Measurements from ENCODE around the gene KCNG4.

The KCNG4 gene

GRCh38 chr16:84239141-84239769 is 557 bp downstream of the KCNG4 start:
- H3K4me1 ChIP-seq (ENCODE audit: control insufficient read depth in 2 of 2, insufficient read depth in 2 of 2, low read length in 2 of 2), result no peaks in the 10 kb centered on the region
- H3K4me3 ChIP-seq (ENCODE audit: low read length in 2 of 2), result no peak overlapping the region
- no peaks in the 10 kb centered on the region for H3K9me3 ChIP-seq (ENCODE audit: control insufficient read depth in 2 of 2, low read length in 2 of 2)
- H3K9ac ChIP-seq (ENCODE audit: low read depth in 1 of 2, low read length in 2 of 2), result no peak overlapping the region
- H3K36me3 ChIP-seq (ENCODE audit: control insufficient read depth in 2 of 2, insufficient read depth in 2 of 2, low read length in 2 of 2), result no peaks in the 10 kb centered on the region
- peaks cover 0 to 3% of the 10 kb centered on the region in 2 donors for H3K27me3 ChIP-seq (ENCODE audit: control insufficient read depth in 2 of 2, insufficient read depth in 2 of 2, low read length in 2 of 2)
- no peak overlapping the region for H3K27ac ChIP-seq (ENCODE audit: low read depth in 2 of 2, low read length in 2 of 2)

GRCh38 chr16:84237994-84238750 is 1.6 kb downstream of the KCNG4 start:
- H3K4me1 ChIP-seq (ENCODE audit: control insufficient read depth in 2 of 2, insufficient read depth in 2 of 2, low read length in 2 of 2), result no peaks in the 10 kb centered on the region
- H3K4me3 ChIP-seq (ENCODE audit: low read length in 2 of 2), result no peak overlapping the region
- H3K27ac ChIP-seq (ENCODE audit: low read depth in 2 of 2, low read length in 2 of 2), result no peak overlapping the region
- peaks cover 0 to 3% of the 10 kb centered on the region in 2 donors for H3K27me3 ChIP-seq (ENCODE audit: control insufficient read depth in 2 of 2, insufficient read depth in 2 of 2, low read length in 2 of 2)
- no peaks in the 10 kb centered on the region for H3K36me3 ChIP-seq (ENCODE audit: control insufficient read depth in 2 of 2, insufficient read depth in 2 of 2, low read length in 2 of 2)
- no peaks in the 10 kb centered on the region for H3K9me3 ChIP-seq (ENCODE audit: control insufficient read depth in 2 of 2, low read length in 2 of 2)
- H3K9ac ChIP-seq (ENCODE audit: low read depth in 1 of 2, low read length in 2 of 2), result no peak overlapping the region

GRCh38 chr16:84236671-84237070 is 3.1 kb downstream of the KCNG4 start:
- Histone ChIP-seq H3K9ac (ENCODE audit: low read depth in 1 of 2, low read length in 2 of 2) (no peak overlapping the region), H3K36me3 (ENCODE audit: control insufficient read depth in 2 of 2, insufficient read depth in 2 of 2, low read length in 2 of 2) (no peaks in the 10 kb centered on the region), H3K4me3 (ENCODE audit: low read length in 2 of 2) (no peak overlapping the region), H3K9me3 (ENCODE audit: control insufficient read depth in 2 of 2, low read length in 2 of 2) (no peaks in the 10 kb centered on the region), H3K27me3 (ENCODE audit: control insufficient read depth in 2 of 2, insufficient read depth in 2 of 2, low read length in 2 of 2) (peaks cover 0 to 3% of the 10 kb centered on the region in 2 donors), H3K27ac (ENCODE audit: low read depth in 2 of 2, low read length in 2 of 2) (no peak overlapping the region), H3K4me1 (ENCODE audit: control insufficient read depth in 2 of 2, insufficient read depth in 2 of 2, low read length in 2 of 2) (no peaks in the 10 kb centered on the region)

- Histone ChIP-seq H3K9ac (ENCODE audit: low read depth in 1 of 2, low read length in 2 of 2) (no peak overlapping the region), H3K9me3 (ENCODE audit: control insufficient read depth in 2 of 2, low read length in 2 of 2) (no peaks in the 10 kb centered on the region), H3K4me3 (ENCODE audit: low read length in 2 of 2) (no peak overlapping the region), H3K27ac (ENCODE audit: low read depth in 2 of 2, low read length in 2 of 2) (no peak overlapping the region), H3K4me1 (ENCODE audit: control insufficient read depth in 2 of 2, insufficient read depth in 2 of 2, low read length in 2 of 2) (no peaks in the 10 kb centered on the region), H3K36me3 (ENCODE audit: control insufficient read depth in 2 of 2, insufficient read depth in 2 of 2, low read length in 2 of 2) (no peaks in the 10 kb centered on the region), H3K27me3 (ENCODE audit: control insufficient read depth in 2 of 2, insufficient read depth in 2 of 2, low read length in 2 of 2) (peaks cover 0 to 3% of the 10 kb centered on the region in 2 donors)
Observed at GRCh38 chr16:84234321-84235241, 5.2 kb downstream of the KCNG4 start.

DNA sequence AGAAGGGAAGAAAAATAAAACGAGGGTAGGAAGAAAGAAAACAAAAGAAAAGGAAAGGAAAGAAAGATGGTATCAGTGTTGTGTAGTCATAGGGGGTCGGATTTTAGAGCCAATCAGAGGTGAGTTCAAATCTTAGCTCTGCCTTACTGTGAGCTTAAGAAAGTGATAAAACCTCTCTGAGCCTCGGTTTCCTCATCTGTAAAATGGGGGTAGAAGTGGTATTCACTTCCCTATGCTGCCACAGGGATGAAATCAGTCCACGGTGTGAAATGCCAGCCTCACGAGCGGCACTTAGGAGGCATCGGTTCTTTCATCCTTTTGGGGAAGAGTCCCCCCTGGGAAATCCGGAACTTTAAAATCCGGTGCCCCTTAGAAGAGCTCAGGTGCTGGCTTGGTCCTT is 6.1 kb downstream of the KCNG4 start:
- Histone ChIP-seq H3K27me3 (ENCODE audit: control insufficient read depth in 2 of 2, insufficient read depth in 2 of 2, low read length in 2 of 2) (peaks cover 0 to 3% of the 10 kb centered on the region in 2 donors), H3K4me3 (ENCODE audit: low read length in 2 of 2) (no peak overlapping the region), H3K4me1 (ENCODE audit: control insufficient read depth in 2 of 2, insufficient read depth in 2 of 2, low read length in 2 of 2) (no peaks in the 10 kb centered on the region)

DNA sequence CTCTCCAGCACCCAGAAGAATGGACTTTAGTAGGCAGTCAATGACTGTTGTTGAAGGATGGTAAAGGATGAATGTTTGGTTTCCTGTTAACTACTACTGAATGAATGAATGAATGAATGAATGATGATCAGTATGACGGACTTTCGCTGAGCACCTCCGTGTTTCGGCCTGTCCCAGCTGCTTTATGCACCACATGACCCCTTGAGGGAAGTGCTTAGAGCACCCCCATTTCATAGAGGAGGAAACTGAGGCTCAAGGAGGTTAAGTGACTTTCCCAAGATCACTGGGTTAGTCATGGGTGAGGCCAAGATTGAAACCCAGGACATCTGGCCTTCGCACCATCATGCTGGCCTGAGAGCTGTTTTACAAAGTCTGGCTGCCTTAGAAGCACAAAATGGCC is 6.8 kb downstream of the KCNG4 start:
- H3K4me1 ChIP-seq (ENCODE audit: control insufficient read depth in 2 of 2, insufficient read depth in 2 of 2, low read length in 2 of 2), result no peaks in the 10 kb centered on the region
- H3K9me3 ChIP-seq (ENCODE audit: control insufficient read depth in 2 of 2, low read length in 2 of 2), result no peaks in the 10 kb centered on the region
- H3K4me3 ChIP-seq (ENCODE audit: low read length in 2 of 2), result no peak overlapping the region
- H3K27me3 ChIP-seq (ENCODE audit: control insufficient read depth in 2 of 2, insufficient read depth in 2 of 2, low read length in 2 of 2), result no peaks in the 10 kb centered on the region
- no peak overlapping the region for H3K9ac ChIP-seq (ENCODE audit: low read depth in 1 of 2, low read length in 2 of 2)
- no peaks in the 10 kb centered on the region for H3K36me3 ChIP-seq (ENCODE audit: control insufficient read depth in 2 of 2, insufficient read depth in 2 of 2, low read length in 2 of 2)
- no peak overlapping the region for H3K27ac ChIP-seq (ENCODE audit: low read depth in 2 of 2, low read length in 2 of 2)

More for the DNA sequence above, 6.1 kb downstream of the KCNG4 start:
- H3K9me3 ChIP-seq (ENCODE audit: control insufficient read depth in 2 of 2, low read length in 2 of 2), result no peaks in the 10 kb centered on the region
- no peak overlapping the region for H3K27ac ChIP-seq (ENCODE audit: low read depth in 2 of 2, low read length in 2 of 2)
- no peak overlapping the region for H3K9ac ChIP-seq (ENCODE audit: low read depth in 1 of 2, low read length in 2 of 2)
- H3K36me3 ChIP-seq (ENCODE audit: control insufficient read depth in 2 of 2, insufficient read depth in 2 of 2, low read length in 2 of 2), result no peaks in the 10 kb centered on the region

DNA sequence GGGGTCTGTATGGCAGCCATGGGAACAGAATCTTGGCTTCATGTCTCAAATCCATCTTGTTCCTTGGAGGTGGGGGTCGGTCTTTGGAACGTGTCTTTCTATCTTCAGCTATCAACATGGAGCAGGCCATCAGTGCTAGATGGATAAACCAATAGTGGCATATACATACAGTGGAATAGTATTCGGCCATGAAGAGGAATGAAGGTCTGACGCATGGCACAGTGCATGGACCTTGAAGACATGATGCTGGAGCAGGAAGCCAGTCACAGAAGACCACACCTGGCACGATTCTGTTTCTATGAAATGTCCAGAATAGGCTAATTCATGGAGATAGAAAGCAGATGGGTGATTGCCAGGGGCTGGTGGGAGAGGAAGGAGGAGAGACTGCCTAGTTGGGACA is 7.8 kb downstream of the KCNG4 start:
- no peak overlapping the region for H3K9ac ChIP-seq (ENCODE audit: low read depth in 1 of 2, low read length in 2 of 2)
- H3K27me3 ChIP-seq (ENCODE audit: control insufficient read depth in 2 of 2, insufficient read depth in 2 of 2, low read length in 2 of 2), result no peaks in the 10 kb centered on the region
- no peaks in the 10 kb centered on the region for H3K9me3 ChIP-seq (ENCODE audit: control insufficient read depth in 2 of 2, low read length in 2 of 2)
- no peak overlapping the region for H3K27ac ChIP-seq (ENCODE audit: low read depth in 2 of 2, low read length in 2 of 2)
- no peak overlapping the region for H3K4me3 ChIP-seq (ENCODE audit: low read length in 2 of 2)
- H3K36me3 ChIP-seq (ENCODE audit: control insufficient read depth in 2 of 2, insufficient read depth in 2 of 2, low read length in 2 of 2), result no peaks in the 10 kb centered on the region
- no peaks in the 10 kb centered on the region for H3K4me1 ChIP-seq (ENCODE audit: control insufficient read depth in 2 of 2, insufficient read depth in 2 of 2, low read length in 2 of 2)

DNA sequence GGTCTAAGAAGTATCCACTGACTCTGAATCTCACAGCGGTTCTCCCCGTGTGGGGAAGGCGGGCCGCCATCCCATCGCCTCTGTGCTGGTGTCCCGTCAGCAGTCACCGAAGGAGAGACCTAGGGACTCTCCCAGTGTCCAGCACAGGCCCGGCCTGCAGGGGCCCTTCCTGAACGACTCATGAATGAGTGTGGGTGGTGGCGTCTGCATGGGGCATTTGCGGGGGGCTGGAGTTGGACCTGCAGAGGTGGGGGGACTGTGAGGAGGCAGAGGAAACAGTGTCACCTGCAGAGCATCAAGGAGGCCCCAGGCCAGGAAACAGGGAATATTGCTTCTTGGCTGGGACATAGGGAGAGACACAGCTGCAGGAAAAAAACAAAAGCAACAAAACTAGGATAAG is 10.3 kb downstream of the KCNG4 start:
- H3K9me3 ChIP-seq (ENCODE audit: control insufficient read depth in 2 of 2, low read length in 2 of 2), result no peaks in the 10 kb centered on the region
- H3K36me3 ChIP-seq (ENCODE audit: control insufficient read depth in 2 of 2, insufficient read depth in 2 of 2, low read length in 2 of 2), result no peaks in the 10 kb centered on the region
- H3K27me3 ChIP-seq (ENCODE audit: control insufficient read depth in 2 of 2, insufficient read depth in 2 of 2, low read length in 2 of 2), result peaks cover 4 to 6% of the 10 kb centered on the region in 2 donors
- no peak overlapping the region for H3K9ac ChIP-seq (ENCODE audit: low read depth in 1 of 2, low read length in 2 of 2)
- H3K4me3 ChIP-seq (ENCODE audit: low read length in 2 of 2), result no peak overlapping the region
- H3K4me1 ChIP-seq (ENCODE audit: control insufficient read depth in 2 of 2, insufficient read depth in 2 of 2, low read length in 2 of 2), result no peaks in the 10 kb centered on the region
- H3K27ac ChIP-seq (ENCODE audit: low read depth in 2 of 2, low read length in 2 of 2), result no peak overlapping the region

- no peak overlapping the region for H3K27ac ChIP-seq (ENCODE audit: low read depth in 2 of 2, low read length in 2 of 2)
- peaks cover 5 to 6% of the 10 kb centered on the region in 2 donors for H3K27me3 ChIP-seq (ENCODE audit: control insufficient read depth in 2 of 2, insufficient read depth in 2 of 2, low read length in 2 of 2)
- H3K9ac ChIP-seq (ENCODE audit: low read depth in 1 of 2, low read length in 2 of 2), result no peak overlapping the region
- H3K36me3 ChIP-seq (ENCODE audit: control insufficient read depth in 2 of 2, insufficient read depth in 2 of 2, low read length in 2 of 2), result no peaks in the 10 kb centered on the region
- H3K4me3 ChIP-seq (ENCODE audit: low read length in 2 of 2), result no peak overlapping the region
- no peaks in the 10 kb centered on the region for H3K4me1 ChIP-seq (ENCODE audit: control insufficient read depth in 2 of 2, insufficient read depth in 2 of 2, low read length in 2 of 2)
- H3K9me3 ChIP-seq (ENCODE audit: control insufficient read depth in 2 of 2, low read length in 2 of 2), result no peaks in the 10 kb centered on the region
Observed at GRCh38 chr16:84228256-84228838, 11.5 kb downstream of the KCNG4 start.

All from mucosa of rectum (tissue), 2 donors.